GM12878 (cell line): Measurements from ENCODE around the gene B3GALT6. TPM values are rescaled to one million over a fixed set of nuclear protein-coding genes. Genes with fewer than 3 reads are reported as not detected.

Experiments used
- ETV6 ChIP-seq, 2 experiments: fragments of 450-650 bp in 1 of 2; IDR thresholded peaks in 1 of 2; conservative IDR thresholded peaks in 1 of 2; 2 replicates each; pipeline ENCODE4 v1.6.1; 2014; ENCODE audit warnings: antibody characterized with exemption in 1 of 2, borderline replicate concordance in 1 of 2, low read depth in 1 of 2, mild to moderate bottlenecking in 1 of 2, moderate library complexity in 1 of 2
- HDAC2 ChIP-seq: fragments of 200-600 bp; sonication (generic); IDR thresholded peaks from 2 replicates; pipeline ENCODE4 v1.6.1; 2017
- HSF1 ChIP-seq: fragments of 150-350 bp; IDR thresholded peaks from 2 replicates; pipeline ENCODE4 v1.6.1; 2014; ENCODE audit warnings: mild to moderate bottlenecking, low read depth, low read length
- PKNOX1 ChIP-seq: fragments of 450-650 bp; IDR thresholded peaks from 2 replicates; pipeline ENCODE4 v1.6.1; 2016; ENCODE audit warnings: mild to moderate bottlenecking
- RELB ChIP-seq: fragments of 450-650 bp; IDR thresholded peaks from 2 replicates; pipeline ENCODE4 v1.6.1; 2017; ENCODE audit warnings: low read depth, mild to moderate bottlenecking, moderate library complexity
- SMARCA5 ChIP-seq: fragments of 450-650 bp; IDR thresholded peaks from 2 replicates; pipeline ENCODE4 v1.6.1; 2017; ENCODE audit warnings: mild to moderate bottlenecking
- SREBF2 ChIP-seq: IDR thresholded peaks from 2 replicates; pipeline ENCODE4 v1.6.1; 2012; ENCODE audit warnings: mild to moderate bottlenecking, low read length
- polyA plus RNA-seq, 11 experiments: library from polyadenylated mRNA; depleted of rRNA in 4 of 11; unstranded in 6 of 11; stranded (reverse) in 5 of 11; fragments of >200 nt; fragmentation: Nextera tagmentation in 4 of 11; fragmentation: Illumina TruSeq in 1 of 11; extraction: Ambion mirVana in 4 of 11; extraction: Trizol in 1 of 11; gene quantifications; 1 replicate in 1 of 11; 2 replicates in 10 of 11; pipeline versions ENCODE4 v1.2.1 to v1.2.3, GENCODE V29; 2011 to 2016; ENCODE audit warnings: inconsistent platforms in 2 of 11, missing spikeins in 2 of 11, low read depth in 1 of 11
- total RNA-seq, 4 experiments: library from RNA; depleted of rRNA in 3 of 4; stranded (reverse); fragments of >200 nt in 3 of 4; fragmentation: Illumina TruSeq in 1 of 4; extraction: Trizol in 1 of 4; gene quantifications; 2 replicates each; pipeline versions ENCODE4 v1.2.1 to v1.2.3, GENCODE V29; 2013 to 2021

Gene B3GALT6
- total and polyA plus RNA-seq, 10 of the 15 experiments (the other 5 are each of a cell fraction or from before 2014, with no cell fraction given), result 0.53 to 20.8 (median 4.5) TPM

- TF ChIP-seq HSF1, result no peak
- no peak for TF ChIP-seq RELB
- no peak for TF ChIP-seq SREBF2
- no peak for TF ChIP-seq ETV6 (conservative IDR thresholded peaks at IDR 0.05 in 1 of 2, IDR thresholded peaks at IDR 0.05 in 1 of 2; ENCODE audit: borderline replicate concordance in 1 of 2, low read depth in 1 of 2)
- no peak for TF ChIP-seq SMARCA5
- TF ChIP-seq PKNOX1, result no peak
- TF ChIP-seq HDAC2, result no peak
These were observed 5.3 kb upstream of the B3GALT6 start (continued) for GRCh38 chr1:1226566-1227362.
